Tibial artery (tissue), 4 donors: ENCODE results near the gene PPP1CA.

ENCODE experiments used
- DNase-seq, 2 donors: peaks; one replicate each; pipeline ENCODE4 v3.0.0-alpha.2; 2019
- H3K27ac ChIP-seq, 2 donors: fragments of 200-600 bp; sonication (generic) in 1 of 2; 1 replicate in 1 of 2; 2 replicates in 1 of 2; pipeline ENCODE4 v1.5.1; 2018 to 2019; ENCODE audit warnings: mild to moderate bottlenecking in 1 of 2
- H3K27me3 ChIP-seq, 2 donors: fragments of 200-600 bp; sonication (generic) in 1 of 2; one replicate each; pipeline versions ENCODE4 v1.5.1 to v1.6.0; 2016 to 2019
- H3K36me3 ChIP-seq, 3 donors: fragments of 200-600 bp; sonication (generic) in 2 of 3; one replicate each; pipeline ENCODE4 v1.5.1; 2016 to 2019; ENCODE audit warnings: mild to moderate bottlenecking in 2 of 3
- H3K4me1 ChIP-seq, 4 donors: fragments of 200-600 bp; sonication (generic) in 2 of 4; 1 replicate in 3 of 4; 2 replicates in 1 of 4; pipeline ENCODE4 v1.5.1; 2016 to 2019
- H3K4me3 ChIP-seq, 2 donors: fragments of 200-600 bp; sonication (generic) in 1 of 2; 1 replicate in 1 of 2; 2 replicates in 1 of 2; pipeline ENCODE4 v1.5.1; 2018 to 2019; ENCODE audit warnings: mild to moderate bottlenecking in 2 of 2
- H3K9me3 ChIP-seq, 3 donors: fragments of 200-600 bp; sonication (generic) in 1 of 3; one replicate each; pipeline ENCODE4 v1.5.1; 2016 to 2019
- CTCF ChIP-seq, 2 experiments: fragments of 200-600 bp in 1 of 2; fragments of 450-650 bp in 1 of 2; IDR thresholded peaks; one replicate each; pipeline ENCODE4 v1.5.1; 2017 to 2019; ENCODE audit warnings: antibody characterized with exemption in 2 of 2, mild to moderate bottlenecking in 1 of 2, moderate library complexity in 1 of 2
- intact Hi-C: fragments of 100-400 bp; cut with DNase I; formaldehyde crosslinking; loops from one replicate; pipeline ENCODE4 v1.15.0; 2023; ENCODE audit warnings: low total_unique reads

The PPP1CA gene

GRCh38 chr11:67400942-67401494, 640 bp downstream of the PPP1CA start:
- intact Hi-C loops: loop anchor here (5.0 kb wide), 1 partner anchor 66 kb away; the partner anchor contains the start of gene TMEM134
- Histone ChIP-seq H3K27me3 (peaks cover 0 to 23% of the 10 kb centered on the region in 2 donors), H3K36me3 (peaks cover 21 to 39% (median 38%) of the 10 kb centered on the region in 3 donors), H3K27ac (peak overlapping the region; percentile 91 to 95), H3K9me3 (no peaks in the 10 kb centered on the region), H3K4me1 (peaks cover 0 to 31% (median 25%) of the 10 kb centered on the region in 4 donors), H3K4me3 (peak overlapping the region; percentile 89)
- no peak for TF ChIP-seq CTCF (IDR thresholded peaks at IDR 0.05)
- no peak for DNase-seq

GRCh38 chr11:67400251-67400941, 1.3 kb downstream of the PPP1CA start:
- intact Hi-C loops: loop anchor here (5.0 kb wide), 1 partner anchor 67 kb away; the partner anchor contains the start of gene TMEM134
- Histone ChIP-seq H3K36me3 (peaks cover 21 to 44% (median 43%) of the 10 kb centered on the region in 3 donors), H3K4me1 (peaks cover 0 to 31% (median 25%) of the 10 kb centered on the region in 4 donors), H3K27me3 (peaks cover 0 to 17% of the 10 kb centered on the region in 2 donors), H3K9me3 (no peaks in the 10 kb centered on the region), H3K4me3 (peak overlapping the region; percentile 89), H3K27ac (peak overlapping the region; percentile 91 to 95)
- TF ChIP-seq CTCF (IDR thresholded peaks at IDR 0.05): no peak
- DNase-seq: no peak

- intact Hi-C loops: no loop called here
- Histone ChIP-seq H3K36me3 (peaks cover 21 to 53% (median 43%) of the 10 kb centered on the region in 3 donors), H3K9me3 (no peaks in the 10 kb centered on the region), H3K27ac (no peak overlapping the region), H3K4me3 (no peak overlapping the region), H3K27me3 (peaks cover 0 to 3% of the 10 kb centered on the region in 2 donors), H3K4me1 (peaks cover 0 to 31% (median 25%) of the 10 kb centered on the region in 4 donors)
- TF ChIP-seq CTCF (IDR thresholded peaks at IDR 0.05): no peak
- no peak for DNase-seq
Measured at GRCh38 chr11:67398661-67399563, 2.7 kb downstream of the PPP1CA start.

- Histone ChIP-seq H3K9me3 (no peaks in the 10 kb centered on the region), H3K27me3 (no peaks in the 10 kb centered on the region), H3K36me3 (peaks cover 21 to 61% (median 43%) of the 10 kb centered on the region in 3 donors), H3K4me3 (no peak overlapping the region), H3K4me1 (peaks cover 0 to 31% (median 25%) of the 10 kb centered on the region in 4 donors), H3K27ac (no peak overlapping the region)
- TF ChIP-seq CTCF (IDR thresholded peaks at IDR 0.05): no peak
- no peak for DNase-seq
- intact Hi-C loops: no loop called here
Measured at GRCh38 chr11:67397986-67398660, 3.5 kb downstream of the PPP1CA start.

- Histone ChIP-seq H3K27me3 (no peaks in the 10 kb centered on the region), H3K4me3 (no peak overlapping the region), H3K9me3 (no peaks in the 10 kb centered on the region), H3K27ac (no peak overlapping the region), H3K4me1 (peaks cover 0 to 34% (median 30%) of the 10 kb centered on the region in 4 donors), H3K36me3 (peaks cover 21 to 61% (median 43%) of the 10 kb centered on the region in 3 donors)
- TF ChIP-seq CTCF (IDR thresholded peaks at IDR 0.05): no peak
- no peak for DNase-seq
- intact Hi-C loops: no loop called here
Measured at GRCh38 chr11:67397536-67397935, 4.1 kb downstream of the PPP1CA start.
